GM15510 (cell line): Measurements from ENCODE around the gene SCO2.

Experiments used
- POLR2A ChIP-seq: IDR thresholded peaks from 3 replicates; pipeline ENCODE4 v1.6.1; 2011; ENCODE audit warnings: borderline replicate concordance; ENCODE audit not compliant: insufficient read length; ENCODE audit errors: extremely low read depth

Gene SCO2

DNA sequence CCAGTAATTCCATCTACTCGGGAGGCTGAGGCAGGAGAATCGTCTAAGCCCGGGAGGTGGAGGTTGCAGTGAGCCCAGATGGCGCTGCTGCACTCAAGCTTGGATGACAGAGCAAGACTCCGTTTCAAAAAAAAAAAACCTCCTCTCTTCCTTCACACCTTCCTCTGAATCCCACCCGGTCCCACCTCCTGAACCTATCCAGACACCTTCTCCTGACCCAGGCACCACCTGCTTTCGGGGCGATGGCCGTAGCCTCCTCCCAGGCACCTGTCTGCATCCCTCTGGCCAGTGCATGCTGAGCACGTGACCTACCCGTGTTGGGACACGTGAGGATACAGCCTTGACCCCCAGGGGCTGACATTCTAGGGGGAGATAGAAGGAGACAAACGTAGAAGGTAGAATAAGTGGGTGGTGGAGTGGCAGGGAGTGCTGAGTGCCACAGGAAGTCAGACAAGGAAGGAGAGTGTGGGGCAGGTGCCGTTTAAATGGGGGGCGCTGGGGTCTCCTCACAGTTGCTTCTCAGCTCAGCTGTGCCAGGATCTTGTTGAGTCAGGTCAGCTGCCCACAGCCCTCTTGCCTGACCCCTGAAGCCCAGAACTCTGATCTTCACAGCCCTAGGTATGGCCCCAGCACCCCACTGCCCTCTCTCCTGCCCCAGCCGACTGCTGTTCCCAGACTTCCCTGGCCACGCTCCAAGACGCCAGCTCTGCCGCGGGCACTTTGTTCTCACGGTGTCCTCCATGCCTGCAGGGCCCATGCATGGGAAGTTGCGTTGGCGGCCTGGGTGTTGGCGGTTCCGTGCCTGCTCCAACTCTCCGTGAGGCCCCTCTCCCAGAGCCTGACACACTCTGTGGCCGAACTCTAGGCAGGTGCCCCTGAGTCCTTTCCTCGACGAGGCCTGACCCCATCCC lies 39.9 kb downstream of the SCO2 start:
- TF ChIP-seq POLR2A = no peak

DNA sequence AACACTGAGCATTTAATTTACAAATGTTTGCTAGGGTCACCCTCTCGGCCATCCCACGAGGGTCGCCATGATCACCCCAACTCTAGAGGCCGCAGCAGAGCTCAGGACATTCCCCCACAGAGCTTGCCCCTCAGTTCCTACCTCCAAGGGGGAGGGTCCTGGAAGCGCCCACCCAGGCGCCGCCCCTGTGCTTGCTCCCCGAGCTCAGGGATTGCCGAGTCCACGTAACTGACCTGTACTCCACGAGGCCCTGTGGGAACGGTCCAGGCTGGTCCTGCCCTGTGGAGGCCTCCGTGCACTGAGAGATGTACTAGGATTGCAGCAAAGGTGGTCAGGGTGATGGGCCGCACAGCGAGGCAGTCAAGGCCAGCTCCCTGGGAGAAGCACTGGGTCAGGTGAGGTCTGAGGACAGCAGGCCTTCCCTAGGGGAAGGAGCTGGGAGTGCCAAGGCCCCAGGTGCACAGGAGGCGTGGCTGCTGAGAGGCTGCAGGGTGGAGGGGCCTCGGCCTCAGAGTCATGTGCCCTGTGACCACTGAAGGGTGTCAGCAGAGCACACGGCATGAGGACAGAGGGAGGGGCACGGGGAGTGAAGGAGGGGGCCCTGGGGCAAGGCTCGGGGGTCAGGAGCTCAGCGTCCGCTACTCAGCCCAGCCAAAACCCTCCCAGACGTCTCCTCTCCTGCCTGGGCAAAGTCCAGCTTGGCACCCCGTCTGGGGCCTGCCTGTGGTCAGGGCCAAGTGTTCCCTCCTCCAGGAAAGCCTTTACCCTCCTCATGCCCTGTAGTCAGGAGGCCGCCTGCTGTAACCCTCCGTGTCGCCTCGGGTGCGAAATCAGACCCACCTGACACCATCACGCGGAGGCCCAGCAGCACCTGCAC lies 41.2 kb downstream of the SCO2 start:
- no peak for TF ChIP-seq POLR2A

DNA sequence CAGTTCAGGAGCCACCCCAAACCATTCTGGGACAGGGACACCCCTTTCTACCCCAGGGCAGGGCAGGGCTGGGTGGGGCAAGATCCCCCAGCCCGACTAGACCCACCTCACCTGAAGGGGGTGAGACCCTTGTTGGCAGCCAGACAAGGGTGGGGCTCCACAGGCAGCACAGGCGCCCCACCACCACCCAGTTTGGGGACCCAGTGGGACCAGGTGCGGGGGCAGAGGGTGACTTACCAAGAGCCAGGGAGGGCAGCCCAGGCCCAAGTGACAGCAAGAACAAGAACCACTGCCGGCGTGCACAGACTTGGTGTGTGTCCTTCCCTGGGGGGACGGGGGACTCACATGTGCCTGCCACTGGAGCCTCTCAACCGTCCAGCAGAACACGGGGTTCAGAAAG lies 41.8 kb downstream of the SCO2 start:
- no peak for TF ChIP-seq POLR2A

DNA sequence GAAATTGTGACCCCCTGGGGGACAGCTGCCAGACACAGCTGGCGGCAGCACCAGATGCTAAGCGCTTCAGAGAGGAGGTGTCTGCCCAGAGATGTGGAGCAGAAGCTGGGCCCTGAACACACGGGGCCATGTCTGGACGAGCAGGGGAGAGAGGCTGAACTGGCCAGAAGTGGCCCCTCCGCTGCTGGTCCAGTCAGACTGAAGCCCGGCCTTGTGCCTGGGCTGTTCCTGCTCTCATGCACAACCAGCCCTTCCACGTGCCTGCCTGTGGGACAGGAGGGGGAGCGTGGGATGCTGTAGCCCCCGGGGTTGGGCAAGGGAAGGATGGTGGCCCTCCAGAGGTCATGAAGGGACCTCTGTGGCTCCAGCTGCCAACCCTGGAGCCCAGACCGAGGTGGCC lies 42.3 kb downstream of the SCO2 start:
- no peak for TF ChIP-seq POLR2A

DNA sequence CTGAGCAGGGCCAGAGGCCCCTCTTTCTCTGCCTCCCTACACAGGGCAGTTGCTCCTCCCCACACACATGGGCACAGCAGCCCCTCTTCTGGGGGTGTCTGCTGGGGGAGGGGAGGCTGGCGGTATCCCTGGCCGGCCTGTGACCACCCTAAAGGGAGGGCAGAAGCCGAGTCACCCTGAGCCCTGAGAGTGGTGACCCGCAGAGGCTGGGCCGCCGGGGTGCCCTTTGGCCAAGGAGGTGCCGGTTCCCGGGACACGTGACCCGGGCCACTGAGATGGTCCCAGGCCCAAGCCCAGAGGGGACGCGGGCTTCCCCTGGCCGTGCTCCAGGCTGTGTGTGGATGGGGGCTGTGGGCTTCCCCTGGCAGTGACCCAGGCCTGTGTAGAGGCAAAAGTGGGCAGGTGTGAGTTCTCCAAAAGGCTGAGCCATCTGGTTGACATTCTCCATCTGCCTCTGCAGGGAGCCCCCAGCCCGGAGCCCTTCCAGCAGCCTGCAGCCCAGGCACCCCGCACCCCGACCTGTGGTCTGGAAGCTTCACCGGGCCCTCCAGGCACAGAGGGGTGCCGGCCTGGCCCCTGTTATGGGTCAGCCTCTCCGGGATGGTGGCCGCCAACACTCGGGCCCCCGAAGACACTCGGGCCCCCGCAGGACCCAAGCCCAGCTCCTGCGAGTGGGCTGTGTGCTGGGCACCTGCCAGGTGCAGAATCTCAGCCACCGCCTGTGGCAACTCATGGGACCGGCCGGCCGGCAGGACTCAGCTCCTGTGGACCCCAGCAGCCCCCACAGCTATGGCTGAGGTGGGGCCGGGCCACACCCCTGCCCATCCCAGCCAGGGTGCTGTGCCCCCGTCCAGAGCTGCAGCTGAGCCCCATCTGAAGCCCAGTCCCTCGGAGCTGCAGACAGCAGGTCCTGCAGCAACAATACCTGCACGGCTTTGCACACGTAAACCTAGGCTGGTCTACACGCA lies 43.0 kb downstream of the SCO2 start:
- TF ChIP-seq POLR2A = no peak

DNA sequence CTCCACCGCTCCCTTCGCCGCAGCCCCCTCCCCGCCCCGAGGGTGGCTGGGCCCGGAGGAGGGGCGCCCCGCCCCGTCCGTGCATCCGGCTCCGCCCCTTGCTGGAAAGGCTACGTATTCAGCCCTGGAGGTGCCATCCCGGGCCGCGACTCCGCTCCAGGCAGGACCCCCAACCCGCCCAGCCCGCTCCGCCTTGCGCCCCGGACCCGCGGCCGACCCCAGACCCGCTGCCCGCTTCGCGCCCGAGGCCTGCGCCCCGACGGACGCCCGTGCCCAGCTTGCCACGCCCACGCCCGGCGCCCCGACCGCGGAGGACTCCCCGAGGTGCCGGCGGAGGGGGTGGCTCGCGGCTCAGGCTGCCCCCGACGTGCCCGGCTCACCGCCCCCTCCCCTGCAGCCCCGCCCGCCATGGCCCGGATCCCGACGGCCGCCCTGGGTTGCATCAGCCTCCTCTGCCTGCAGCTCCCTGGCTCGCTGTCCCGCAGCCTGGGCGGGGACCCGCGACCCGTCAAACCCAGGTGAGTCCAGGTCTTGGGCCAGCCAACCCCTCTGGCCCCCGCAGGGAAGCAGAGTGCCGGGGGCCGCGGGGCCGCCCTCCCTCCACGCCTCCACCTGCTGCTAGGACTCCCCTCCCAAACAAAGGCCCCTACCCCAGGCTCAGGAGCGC lies 43.8 kb downstream of the SCO2 start, which contains the start of gene ADM2:
Gene ADM2, plus strand, starts transcription at position 104 of the 667 bp plus-strand sequence. Its CDS starts 305 bp downstream, at position 409.
- no peak for TF ChIP-seq POLR2A

DNA sequence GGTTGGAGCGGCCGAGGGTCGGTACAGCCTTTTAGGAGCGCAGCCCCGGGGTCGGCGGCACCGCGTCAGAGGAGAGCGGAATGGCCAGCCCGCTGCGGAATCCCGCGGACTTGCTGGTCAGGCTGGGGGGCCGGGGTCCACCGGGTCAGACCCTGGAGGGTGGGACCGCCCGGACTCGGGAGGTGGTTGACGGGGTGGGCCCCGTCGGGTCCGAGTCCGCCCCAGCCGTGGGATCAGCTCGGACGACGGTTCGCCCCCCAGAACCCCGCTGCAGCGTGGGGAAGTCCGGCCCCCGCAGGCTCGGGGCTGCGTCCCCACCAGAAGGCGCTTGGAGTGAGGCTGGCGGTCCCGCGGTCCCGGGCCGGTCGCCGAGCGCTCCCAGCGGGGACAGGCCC lies 44.4 kb downstream of the SCO2 start:
- no peak for TF ChIP-seq POLR2A

DNA sequence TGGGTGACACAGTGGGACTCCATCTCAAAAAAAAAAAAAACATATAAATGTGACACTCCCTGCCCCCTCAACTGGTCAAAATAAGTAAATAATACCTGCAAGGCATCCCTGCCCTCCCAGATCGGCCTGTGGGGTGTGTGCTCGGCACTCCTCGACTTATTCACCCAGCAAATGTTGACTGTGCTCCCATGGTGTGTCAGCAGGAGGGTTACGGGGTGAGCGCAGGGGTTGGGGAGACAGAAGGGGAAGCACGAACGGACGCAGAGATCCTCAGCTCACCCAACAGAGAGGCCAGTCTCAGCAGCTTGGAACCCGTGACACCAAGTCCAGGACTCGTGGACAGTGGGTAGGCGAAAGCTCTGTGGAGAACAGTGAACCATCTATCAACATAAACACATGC lies 45.7 kb downstream of the SCO2 start:
- TF ChIP-seq POLR2A = no peak

DNA sequence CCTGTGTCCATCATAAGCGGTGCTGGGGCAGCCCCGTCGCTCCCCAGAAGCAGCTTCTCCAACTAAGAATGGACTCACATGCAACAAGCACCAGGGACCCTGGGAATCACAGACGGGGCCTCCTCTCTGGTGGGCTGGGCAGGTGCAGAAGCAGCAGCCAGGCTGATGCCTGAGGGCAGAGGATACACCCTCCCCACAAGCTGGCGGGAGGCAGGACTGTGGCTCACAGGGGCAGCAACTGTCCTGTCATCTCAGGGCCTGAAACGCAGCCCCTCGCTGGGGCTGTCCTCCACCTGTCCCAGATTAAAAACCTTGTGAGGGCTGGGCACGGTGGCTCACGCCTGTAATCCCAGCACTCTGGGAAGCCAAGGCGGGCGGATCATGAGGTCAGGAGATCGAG lies 47.5 kb downstream of the SCO2 start:
- no peak for TF ChIP-seq POLR2A

DNA sequence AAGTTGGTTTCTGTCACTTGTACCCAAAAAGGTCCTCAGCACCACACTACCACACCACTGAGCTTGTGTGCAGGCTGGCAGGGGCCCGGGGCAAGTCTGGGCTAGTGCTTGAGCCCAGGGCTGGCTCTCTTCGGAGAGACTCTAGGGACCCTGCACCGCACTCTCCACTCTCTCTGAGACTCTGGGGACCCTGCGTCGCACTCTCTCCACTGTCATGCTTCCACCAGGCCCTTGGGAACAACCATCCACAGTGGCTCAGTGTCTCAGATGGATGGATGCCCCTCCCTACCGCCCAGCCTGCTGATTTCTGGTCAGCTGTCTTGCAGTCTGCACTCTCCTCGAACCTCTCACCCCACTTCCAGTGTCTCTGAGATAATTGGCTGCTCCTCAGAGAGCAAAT lies 48.5 kb downstream of the SCO2 start:
- no peak for TF ChIP-seq POLR2A

DNA sequence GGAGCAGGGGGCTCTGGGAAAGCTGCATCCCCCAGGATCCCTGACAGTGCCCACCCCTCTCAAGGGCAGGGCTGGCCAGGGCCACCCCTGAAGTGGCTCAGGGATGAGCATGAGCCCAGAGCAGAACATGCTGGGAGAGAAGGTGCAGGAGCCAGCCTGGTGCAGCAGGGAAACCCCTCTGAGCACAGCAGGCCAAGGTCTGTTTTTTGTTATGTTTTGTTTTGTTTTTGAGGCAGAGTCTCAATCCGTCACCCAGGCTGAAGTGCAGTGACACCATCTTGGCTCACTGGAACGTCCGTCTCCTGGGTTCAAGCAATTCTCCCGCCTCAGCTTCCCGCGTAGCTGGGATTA lies 49.8 kb downstream of the SCO2 start:
- TF ChIP-seq POLR2A = no peak

DNA sequence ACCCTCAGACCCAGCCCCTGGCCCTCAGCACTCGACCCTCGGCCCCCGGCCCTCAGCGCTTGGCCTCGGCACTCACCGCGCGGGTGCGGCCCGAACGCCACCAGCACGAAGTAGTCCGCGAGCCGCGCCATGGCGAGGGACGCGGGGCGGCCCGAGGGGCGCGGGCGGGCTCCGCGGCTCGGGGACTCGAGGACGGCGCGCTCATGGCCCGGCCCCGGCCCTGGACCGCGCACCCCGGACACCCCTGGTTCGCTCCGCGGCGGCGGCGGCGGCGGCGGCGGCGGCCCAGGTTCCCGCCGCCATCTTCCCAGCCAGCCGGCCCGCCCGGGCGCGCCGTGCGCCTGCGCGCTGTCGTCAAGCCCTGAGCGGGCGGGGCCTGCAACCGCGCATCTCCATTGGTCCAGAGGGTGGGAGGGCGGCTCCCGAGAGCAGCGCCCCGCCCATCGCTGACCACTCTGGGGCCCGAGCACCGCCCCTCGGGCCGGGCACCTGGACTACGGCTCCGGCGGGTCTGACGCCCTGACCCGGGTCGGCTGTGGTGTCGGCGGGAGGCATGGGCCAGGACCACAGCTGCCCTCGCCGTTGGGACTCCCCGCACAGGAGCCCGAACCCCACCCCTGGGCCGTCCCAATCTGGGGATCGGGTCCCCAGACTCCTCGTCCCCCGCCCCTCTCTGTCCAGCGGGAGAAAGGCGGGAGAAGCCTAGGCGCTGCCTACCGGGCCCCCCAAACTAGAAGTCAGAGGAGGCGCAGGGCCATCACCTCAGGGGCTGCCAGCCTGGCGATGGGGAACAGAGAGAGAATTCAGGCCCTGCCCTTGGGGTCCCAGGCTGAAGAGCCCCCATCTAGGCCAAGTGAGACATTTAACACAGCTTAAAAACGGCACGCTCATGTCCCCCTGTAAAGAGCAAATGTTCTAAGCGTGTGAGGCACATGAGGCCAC lies 50.4 kb downstream of the SCO2 start, which contains the start of gene SBF1:
Gene SBF1, minus strand, starts transcription at position 326 of the 942 bp plus-strand sequence. Its CDS starts 195 bp downstream, at position 131.
- TF ChIP-seq POLR2A = peak; percentile 67
